ENCODE results near the gene CDCP2.
"Not testable (repeated sequence)": the region's sequence is repeated elsewhere in the genome, so short reads cannot be mapped to it uniquely, and the experiment has no call there.

CDCP2 gene

DNA sequence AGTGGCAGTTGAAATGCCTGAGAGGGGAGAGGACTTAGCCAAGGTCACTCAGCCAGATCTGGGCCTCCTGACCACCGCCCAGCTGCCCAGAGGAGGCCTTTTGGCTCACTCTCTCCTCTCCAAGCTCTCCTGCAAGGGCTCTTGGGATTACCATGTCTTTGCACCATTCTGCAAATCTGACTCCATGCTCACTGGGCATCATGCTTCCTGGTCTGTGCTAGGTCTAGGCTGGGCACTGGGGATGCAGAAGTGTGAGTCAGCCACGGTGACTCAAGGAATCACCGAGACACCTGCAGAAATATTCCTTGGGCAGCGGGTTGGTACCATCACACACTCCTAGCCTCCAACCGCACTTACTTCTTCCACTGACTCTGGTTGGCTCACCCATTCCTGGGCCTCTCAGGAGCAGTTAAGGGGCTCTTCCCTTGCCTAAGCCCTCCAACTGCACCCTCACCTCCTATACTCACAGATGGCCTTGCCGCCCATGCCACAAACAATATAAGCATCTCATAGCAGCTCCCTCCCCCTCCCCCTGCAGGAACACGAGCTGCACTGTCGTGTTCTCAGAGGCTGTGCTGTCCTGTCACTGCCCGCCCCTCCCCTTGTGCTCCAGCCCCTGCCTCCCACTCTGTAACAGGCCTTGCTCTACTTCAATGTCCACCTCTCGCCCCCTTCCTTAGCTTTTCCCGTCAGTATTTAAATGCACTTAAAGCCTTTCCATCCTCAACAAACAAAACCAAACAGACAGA lies 34.8 kb downstream of the CDCP2 start:
- DNase-seq: peak in 30 of 56 donors; percentile 2 to 71 (median 32)

DNA sequence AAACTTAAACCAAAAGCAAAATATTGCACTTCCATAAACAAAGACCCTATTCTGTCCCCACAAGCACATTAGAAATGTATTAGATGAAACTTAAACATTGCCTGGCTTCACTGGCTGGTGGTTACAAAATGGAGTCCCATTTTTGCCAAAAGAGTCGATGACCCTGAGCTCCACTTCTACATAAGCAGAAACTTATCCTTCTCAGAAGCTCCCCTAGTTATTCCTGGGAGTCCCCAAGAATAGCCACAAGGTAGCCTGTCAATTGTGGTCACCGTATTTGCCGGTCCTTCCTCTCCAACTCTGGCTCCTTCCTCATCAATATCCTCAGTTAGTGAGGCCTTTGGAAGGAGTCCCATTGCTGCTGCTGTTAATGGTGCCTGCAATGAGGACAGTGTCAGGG lies 37.3 kb downstream of the CDCP2 start:
- DNase-seq: no peak

DNA sequence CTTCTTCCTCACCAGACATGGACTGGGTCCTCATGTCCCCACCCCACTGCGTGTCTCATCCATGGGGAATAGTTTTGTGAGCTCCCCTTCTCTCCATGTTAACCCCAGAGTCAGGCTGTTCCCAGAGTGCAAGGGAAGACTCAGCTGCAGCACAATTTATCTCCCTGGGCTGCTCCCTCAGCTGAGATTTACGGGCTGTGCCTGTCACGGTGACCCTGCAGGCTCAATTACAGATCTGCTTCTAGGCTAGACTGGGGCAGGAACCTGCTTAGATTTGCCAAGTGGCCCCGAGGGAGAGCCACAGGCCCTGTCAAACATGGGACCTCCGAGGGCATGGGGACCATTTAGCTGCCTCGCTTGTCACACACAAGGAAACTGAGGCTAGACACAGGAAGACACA lies 37.8 kb downstream of the CDCP2 start:
- no peak for DNase-seq

DNA sequence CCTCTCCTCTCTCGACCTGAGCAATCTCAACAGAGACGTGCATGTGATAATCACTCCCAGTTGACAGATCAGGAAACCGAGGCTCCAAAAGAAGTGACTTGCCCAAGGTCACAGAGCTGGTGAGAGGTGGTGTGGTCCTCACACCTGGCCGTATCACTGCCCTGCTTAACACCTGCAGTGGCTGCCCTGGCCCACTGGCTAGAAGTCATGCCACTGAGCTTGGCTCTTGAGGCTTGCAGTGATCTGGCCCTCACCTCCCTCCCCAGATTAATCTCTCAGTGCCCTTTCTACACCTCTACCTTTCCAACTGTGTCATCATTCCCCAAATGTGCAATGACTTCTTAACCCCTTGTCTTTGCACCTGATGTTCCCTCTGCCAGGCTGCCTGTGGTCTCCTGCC lies 38.8 kb downstream of the CDCP2 start:
- no peak for DNase-seq

DNA sequence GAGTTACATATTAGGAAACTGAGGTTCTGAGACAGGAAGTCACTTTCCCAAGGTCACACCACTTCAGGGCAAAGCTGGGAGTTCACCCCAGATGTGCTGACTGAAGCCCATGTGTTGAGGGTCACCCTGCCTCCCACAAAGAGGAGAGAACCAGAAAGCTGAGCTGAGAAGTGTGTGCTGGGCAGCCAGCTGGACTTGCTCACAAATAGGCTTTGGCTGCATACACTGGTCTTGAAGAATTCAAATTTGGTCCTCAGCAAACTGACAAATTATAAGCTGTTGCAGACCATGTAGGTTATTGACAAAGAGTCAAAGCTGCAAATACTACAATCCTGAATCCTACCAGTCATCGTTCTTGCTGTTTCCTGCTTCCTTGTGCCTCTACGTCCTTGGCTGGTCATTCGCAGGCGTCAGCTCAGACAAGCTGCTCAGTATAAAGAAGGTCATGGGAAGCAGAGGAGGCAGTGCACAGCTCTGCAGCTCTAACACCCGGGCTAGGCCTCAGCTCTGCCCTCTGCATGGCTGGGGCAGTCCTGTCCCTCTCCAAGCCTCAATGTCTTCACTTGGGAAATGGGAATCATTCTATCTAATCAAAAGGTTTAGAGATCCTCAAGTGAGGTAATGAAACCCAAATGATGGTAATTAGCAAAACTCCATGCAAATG lies 40.0 kb downstream of the CDCP2 start:
- no peak for DNase-seq

DNA sequence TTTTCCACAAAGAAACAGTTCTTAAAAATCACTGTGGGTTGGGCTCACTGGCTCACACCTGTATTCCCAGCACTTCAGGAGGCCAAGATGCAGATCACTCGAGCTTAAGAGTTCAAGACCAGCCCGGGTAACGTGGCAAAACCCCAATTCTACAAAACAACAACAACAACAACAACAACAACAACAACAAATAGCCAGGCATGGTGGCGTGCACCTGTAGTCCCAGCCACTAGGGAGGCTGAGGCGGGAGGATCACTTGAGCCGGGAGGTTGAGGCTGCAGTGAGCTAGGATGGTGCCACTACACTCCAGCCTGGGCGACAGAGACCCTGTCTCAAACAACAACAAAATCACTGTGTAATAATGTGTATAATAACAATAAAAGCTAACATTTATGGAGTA lies 40.8 kb downstream of the CDCP2 start:
- no peak for DNase-seq

DNA sequence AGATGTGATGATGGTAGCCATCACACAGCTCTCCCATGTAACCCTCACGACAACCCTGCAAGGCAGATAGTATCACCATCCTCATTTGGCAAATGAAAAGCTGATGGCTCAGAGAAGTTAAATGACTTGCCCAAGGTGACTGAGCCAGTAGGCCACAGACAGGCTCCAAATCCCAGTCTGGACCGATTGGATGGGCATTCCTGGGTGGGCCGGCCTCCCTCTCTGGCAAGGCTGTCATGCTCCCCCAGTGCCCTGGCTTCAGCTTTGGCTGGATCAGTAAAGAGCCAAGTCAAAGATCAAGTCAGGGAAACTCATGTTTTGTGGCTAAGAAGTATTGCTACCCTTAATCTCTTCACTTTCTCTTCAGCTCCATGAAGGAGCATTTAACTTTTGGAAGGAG lies 41.2 kb downstream of the CDCP2 start:
- no peak for DNase-seq

DNA sequence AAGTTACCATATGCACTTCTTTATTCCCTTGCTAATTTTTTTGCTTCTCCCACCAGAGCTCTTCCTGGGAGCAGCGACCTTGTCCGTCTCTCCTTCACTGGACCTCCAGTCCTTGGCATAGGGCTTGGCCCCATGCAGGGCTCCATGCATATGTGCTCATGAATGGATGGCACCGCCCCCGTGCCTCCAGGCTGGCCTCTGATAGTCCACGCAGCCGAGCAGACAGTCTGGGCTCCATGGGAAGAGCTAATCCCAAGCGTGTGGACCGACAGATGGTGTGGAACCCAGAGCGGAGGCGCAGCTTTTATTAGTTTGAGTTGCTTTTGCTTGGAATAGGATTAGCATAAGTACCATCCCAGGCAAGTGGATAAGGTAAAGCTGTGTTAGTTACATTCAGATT lies 41.8 kb downstream of the CDCP2 start:
- peak in 14 of 56 donors; percentile 6 to 50 (median 18) for DNase-seq

DNA sequence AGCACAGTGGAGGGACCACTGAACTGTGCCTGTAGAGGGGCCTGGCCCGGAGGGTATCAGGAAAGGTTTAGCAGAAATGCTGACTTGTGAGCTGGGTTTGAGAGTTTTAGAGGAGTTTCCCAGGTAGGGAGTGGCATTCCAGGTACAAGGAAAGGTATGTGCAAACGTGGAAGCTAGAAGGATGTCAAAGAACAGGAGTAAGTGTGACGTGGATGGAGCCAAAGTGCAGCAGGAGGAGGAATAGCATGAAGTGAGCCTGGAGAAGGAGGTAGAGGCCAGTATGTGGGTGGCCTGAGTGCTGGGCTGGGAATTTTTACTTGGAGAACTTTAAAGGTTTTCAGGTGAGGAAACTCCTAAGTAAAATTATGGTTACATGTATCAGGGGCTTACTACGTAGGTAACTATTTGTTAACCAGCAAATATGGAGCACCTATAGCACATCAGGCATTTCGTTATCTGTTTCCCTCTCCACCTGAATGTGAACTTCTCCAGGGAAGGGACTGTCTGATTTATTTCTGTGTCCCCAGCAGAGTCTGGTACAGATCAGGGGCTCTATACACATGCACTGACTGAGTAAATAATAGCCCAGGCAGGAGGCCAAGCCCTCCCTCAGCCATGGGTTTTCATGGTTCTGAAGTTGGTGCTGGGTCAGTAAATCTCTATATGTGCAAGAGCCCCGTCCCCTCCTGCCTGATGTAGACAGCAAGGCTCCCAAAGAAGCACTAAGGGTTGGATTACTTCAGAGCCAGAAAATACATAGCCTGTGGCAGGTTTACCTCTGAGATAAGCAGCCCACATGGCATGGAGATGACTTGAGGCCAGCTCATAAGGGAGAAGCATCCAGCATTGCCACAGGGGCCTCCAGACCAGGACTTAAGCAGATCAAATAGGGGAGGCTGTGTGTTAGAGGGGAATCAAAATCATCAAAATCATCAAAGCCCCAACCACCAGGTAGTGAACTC lies 43.4 kb downstream of the CDCP2 start:
- DNase-seq: no peak

DNA sequence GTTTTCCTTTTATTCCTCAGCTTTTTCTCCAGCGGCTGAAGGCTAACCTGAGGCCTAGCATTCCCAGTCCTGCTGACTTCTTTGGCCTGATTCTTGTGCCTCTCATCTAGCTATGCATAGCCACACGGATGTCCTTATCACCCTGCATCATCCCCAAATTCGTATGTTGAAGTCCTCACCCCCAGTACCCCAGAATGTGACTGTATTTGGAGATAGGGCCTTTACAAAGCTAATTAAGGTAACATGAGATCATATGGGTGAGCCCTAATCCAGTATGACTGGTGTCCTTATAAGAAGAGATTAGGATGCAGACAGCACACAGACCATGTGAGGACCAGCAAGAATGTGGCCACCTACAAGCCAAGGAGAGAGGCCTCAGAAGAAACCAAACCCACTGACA lies 44.6 kb downstream of the CDCP2 start:
- no peak for DNase-seq

DNA sequence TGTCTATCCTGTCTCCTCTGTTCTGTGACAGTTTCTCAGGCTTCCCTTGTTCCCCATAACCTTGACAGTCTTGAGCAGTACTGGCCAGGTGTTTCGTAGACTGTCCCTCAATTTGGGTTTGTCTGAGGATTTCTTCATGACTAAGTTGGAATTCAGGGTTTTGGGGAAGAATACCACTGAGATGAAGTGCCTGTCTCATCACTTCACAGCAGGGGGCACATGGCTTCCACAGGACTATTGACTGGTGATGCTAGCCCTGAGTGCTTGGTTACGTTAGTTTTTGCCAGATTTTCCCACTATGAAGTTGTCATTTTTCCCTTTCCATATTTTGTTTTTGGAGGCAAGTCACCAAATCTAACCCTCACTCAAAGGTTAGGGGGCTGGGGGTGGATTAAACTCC lies 45.7 kb downstream of the CDCP2 start:
- DNase-seq: no peak

DNA sequence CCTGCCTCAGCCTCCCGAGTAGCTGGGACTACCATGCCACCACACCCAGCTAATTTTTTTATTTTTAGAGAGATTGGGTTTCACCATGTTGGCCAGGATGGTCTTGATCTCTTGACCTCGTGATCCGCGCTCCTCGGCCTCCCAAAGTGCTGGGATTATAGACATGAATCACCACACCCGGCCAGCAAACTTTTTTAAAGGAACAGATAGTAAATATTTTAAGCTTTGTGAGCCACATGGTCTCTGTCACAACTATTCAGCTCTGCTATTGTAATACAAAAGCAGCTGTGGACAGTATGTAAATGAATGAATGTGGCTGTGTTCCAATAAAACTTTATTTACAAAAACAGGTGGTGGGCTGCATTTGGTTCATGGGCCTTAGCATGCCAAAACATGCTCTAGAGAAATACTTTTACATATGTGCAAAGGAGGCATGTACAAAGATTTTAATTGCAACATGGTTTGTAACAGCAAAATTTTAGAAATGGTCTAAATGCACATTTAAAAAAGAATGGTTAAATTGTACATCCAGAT lies 47.0 kb downstream of the CDCP2 start:
- DNase-seq: no peak

DNA sequence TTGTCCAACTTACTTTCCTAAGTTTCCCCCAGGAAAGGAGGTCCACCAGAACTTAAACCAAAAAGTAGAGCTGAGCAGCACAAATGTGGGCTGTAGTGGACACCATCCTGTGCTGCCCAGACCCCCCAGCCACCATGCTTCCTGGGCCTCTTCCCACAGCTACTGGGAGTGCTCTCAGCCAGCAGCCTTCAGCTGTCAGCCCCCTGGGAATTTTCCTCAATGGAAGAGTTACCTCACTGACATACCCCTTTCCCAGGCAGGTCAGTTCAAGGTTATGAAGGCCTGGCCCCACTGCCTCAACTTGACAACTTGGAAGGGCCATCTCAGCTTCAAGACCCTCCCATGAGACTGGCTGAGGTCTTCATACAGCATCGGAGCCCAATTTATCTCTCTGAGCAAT lies 47.7 kb downstream of the CDCP2 start:
- DNase-seq: no peak

DNA sequence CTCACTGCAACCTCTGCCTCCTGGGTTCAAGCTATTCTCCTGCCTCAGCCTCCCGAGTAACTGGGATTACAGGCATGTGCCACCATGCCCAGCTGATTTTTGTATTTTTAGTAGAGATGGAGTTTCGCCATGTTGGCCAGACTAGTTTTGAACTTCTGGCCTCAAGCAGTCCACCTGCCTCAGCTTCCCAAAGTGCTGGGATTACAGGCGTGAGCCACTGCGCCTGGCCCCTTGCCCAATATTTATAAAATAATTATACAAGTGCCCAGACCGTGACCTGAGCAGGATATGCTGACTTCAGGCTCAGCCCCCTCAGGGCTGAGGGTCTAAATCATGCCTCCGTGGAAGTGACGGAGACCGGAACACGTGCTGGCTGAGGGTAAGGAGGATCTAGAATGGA lies 48.2 kb downstream of the CDCP2 start:
- not testable (repeated sequence) for DNase-seq

DNA sequence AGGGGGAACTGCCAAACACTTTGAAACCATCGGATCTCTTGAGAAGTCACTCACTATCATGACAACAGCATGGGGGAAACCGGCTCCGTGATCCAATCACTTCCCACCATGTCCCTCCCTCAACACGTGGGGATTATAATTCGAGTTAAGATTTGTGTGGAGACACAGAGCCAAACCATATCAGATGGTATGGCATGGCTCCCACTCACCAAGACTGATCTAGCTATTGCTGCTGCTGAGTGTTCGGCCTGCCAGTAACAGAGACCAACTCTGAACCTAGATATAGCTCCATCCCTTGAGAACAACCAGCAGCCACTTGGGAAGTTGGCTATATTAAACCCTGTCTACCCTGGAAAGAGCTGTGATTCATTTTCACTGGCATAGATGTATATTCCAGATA lies 49.4 kb downstream of the CDCP2 start:
- DNase-seq: no peak

DNA sequence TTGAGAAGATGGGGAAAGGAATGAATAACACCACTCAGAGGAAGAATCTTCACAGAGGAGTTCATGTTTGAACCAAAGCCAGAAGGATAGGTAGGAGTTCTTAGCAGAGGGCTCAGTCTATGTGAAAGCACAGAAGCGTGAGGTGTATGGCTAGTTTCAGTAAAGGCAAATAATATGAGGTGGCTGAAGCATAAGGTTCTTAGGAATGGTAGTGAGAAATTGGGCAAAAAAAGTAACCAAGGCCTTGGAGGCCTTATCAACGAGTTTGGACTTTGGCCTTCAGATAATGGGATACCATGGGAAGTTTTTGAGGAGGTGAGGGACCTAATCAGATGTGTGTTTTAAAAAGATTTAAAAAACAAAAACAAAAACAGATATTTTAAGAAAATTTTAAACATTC lies 52.3 kb downstream of the CDCP2 start:
- DNase-seq: no peak

DNA sequence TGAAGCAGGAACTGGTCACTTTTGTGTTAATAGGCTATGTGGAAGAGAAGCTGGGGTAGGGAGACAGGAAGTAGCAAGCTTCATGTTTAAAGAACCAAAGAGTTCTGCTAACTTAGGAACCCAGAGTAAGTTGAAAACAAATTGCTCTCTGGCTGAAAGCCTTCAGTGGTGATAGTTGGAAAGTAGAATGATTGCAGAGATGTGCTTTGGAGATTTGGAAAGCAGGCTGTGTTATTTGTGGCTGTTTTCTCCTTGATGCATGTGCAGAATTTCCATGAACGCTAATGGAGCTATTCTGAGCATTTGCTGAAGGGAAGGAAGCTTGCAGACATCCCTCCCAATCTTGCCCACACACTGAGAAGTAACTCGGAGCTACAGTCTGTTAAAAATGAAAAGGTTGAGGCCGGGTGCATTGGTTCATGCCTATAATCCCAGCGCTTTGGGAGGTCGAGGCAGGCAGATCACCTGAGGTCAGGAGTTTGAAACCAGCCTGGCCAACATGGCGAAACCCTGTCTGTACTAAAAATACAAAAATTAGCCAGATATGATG lies 53.7 kb downstream of the CDCP2 start:
- peak in 2 of 56 donors; percentile 14 to 18 for DNase-seq

DNA sequence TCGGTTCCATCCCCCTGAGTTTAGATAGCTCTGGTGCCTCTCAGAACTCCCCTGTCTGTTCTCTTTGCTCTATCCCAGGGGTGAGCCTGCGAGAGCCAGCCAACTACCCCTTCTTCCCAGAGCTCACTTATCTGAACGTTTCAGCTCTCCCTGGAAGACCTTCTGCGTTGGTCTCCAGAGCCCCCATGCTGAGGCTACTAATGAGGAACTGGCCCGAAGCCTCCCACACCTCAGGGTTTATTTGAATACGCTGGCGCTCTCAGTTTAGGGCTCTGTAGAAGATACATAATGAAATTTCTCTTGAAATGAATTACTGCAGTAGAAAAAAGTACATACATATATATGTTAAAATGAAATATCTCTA lies 55.9 kb downstream of the CDCP2 start:
- no peak for DNase-seq

DNA sequence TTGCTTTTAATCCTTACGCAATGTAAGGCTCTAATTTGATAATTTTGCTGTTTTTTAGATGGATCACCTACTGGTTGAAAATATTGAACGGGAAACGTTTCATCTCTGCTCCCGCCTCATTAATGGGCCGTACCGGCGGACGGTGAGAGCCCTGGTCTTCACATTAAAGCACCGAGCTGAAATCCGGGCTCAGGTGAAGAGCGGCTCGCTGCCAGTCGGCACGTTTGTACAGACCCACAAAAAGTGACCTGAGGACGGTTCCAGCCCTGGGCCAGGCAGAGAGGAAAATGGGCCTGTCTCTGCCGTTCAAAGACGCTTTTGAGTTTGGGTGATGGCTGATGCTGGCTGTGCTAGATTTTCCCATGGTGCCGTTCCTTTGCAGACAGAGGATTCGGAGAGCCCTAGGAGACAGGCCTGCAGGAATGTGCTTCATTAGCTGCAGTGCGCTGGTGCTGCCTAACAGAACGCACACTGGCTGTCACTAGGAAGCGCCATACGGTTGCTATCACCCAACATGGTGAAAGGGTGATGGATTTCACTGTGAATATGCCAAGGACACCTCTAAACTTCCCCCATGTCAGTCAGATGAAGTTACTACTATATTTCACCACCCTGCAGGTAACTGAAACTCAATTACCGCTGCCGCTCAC lies 56.4 kb downstream of the CDCP2 start:
- DNase-seq: no peak

DNA sequence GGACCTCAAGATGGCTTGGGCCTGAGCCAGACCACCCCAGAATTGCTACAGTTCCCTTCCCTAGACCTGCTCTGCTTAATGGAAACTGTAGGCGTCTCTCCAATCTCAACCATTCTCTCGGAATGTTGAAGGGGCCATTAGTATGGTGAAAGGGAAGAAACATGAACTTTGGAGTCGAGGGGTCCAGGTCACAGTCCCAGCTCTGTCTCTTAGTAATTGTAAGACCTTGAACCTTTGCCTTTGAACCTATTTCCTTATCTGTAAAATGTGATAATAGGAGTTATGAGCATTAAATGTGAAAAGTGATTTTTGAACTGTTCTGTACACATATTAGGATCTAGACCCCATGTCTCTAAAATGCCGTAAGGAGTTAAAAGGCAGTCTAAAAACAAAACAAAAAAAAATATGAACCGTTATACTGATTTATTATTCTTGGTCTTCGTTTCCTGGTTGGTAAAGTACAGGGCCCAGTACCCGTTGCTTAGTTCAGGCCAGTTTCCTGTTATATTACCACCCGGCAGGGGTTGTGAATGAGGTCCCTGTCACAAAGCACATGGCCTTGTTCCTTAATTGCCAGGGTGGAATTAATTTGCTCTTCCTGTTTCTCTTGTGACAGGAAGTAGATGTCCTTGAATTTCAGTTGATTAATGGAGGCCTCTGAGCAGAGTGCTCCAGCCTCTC lies 57.1 kb downstream of the CDCP2 start:
- DNase-seq: no peak

DNA sequence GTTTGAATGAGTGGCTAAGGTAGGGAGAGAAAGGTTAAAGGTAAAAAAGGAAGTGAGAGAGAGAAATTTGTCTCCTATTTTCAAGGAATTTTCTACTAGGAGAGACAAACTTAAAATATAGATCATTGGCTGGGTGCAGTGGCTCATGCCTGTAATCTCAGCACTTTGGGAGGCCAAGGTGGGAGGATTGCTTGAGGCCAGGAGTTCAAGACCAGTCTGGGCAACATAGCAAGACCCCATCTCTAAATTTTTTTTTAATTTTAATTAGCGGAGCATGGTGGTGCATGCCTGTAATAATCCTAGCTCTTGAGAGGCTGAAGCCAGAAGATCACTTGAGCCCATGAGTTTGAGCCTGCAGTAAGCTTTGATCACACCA lies 58.1 kb downstream of the CDCP2 start:
- not testable (repeated sequence) for DNase-seq
